Fibroblast of pulmonary artery (primary cell): ENCODE data around the gene SUMO3.

ENCODE experiments used
- DNase-seq: peaks from one replicate; pipeline ENCODE4 v3.0.0-alpha.2; 2010; ENCODE audit warnings: low read depth
- H3K4me3 ChIP-seq: replicated peaks from 2 replicates; pipeline ENCODE4 v1.5.1; 2011; ENCODE audit warnings: low read depth, mild to moderate bottlenecking, control low read depth, low read length, moderate library complexity
- TF ChIP-seq, protein P1 (sequence below): IDR thresholded peaks from 2 replicates; pipeline ENCODE4 v1.5.1; 2011; ENCODE audit warnings: mild to moderate bottlenecking, control low read depth, low read length, inconsistent platforms; ENCODE audit errors: missing control alignments

Gene SUMO3

DNA sequence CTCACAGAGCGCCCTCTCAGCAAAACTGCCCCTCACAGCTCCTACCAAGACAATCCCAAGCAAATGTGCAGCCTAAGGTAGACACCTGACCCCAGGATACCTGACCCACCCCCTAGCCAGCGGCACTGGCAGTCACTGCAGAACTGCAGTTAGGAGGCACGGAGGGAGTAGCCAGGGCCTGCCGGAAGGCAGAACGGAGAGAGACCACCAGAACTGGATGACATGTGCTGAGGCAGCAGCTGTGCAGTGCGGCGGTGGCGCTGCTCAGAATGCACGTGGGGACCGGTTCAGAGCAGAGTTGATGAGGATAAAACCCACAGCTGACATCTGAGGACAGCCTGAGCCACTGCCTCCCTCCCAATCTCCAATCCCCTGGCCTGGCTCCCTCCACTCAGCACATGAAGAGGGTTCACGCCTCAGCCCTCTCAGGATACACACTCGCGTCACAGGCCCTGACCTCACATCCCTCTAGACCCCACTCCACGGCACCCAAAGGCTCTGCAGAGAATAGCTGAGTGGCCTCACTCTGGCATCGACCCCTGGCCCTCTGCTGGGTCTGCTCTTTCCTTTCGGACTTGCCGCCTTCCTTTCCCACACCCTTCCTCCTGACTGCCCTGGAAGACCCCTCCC is 45.9 kb downstream of the SUMO3 start:
- TF ChIP-seq, protein P1, sequence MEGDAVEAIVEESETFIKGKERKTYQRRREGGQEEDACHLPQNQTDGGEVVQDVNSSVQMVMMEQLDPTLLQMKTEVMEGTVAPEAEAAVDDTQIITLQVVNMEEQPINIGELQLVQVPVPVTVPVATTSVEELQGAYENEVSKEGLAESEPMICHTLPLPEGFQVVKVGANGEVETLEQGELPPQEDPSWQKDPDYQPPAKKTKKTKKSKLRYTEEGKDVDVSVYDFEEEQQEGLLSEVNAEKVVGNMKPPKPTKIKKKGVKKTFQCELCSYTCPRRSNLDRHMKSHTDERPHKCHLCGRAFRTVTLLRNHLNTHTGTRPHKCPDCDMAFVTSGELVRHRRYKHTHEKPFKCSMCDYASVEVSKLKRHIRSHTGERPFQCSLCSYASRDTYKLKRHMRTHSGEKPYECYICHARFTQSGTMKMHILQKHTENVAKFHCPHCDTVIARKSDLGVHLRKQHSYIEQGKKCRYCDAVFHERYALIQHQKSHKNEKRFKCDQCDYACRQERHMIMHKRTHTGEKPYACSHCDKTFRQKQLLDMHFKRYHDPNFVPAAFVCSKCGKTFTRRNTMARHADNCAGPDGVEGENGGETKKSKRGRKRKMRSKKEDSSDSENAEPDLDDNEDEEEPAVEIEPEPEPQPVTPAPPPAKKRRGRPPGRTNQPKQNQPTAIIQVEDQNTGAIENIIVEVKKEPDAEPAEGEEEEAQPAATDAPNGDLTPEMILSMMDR, result no peak
- H3K4me3 ChIP-seq, result no peak overlapping the region
- DNase-seq, result no peak

- TF ChIP-seq, protein P1, result no peak
- DNase-seq, result no peak
- no peak overlapping the region for H3K4me3 ChIP-seq
Measured at GRCh38 chr21:44767834-44768831, 49.7 kb downstream of the SUMO3 start.

DNA sequence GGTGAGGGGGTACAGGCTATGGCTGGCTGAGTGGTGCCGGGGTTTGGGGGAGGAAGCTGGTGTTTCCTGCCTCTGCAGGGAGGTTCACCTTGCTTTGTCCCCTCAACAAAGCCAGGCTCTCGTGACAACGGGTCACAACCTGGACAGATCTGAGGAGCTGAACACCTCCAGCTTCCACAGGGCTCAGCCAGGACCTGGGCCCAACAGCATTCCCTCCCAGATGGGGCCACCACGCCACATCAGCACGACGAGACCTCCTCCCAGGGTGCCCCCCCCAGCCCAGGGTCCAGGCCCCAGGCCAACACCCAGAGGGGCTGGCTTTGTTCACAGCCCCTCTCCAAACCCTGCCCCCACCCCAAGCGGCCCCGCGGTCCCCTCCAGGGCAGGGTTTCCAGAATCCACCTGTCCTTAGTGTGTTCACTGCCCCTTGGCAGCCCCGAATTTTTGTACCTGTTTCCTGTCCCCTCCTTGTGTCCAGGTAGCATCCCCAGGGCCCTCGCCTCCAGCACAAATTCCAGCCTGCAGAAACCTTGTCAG is 51.0 kb downstream of the SUMO3 start:
- TF ChIP-seq, protein P1, result no peak
- H3K4me3 ChIP-seq, result no peak overlapping the region
- DNase-seq, result no peak

GRCh38 chr21:44766014-44766817 is 51.6 kb downstream of the SUMO3 start:
- H3K4me3 ChIP-seq, result no peak overlapping the region
- TF ChIP-seq, protein P1, result no peak
- no peak for DNase-seq

- no peak for DNase-seq
- TF ChIP-seq, protein P1, result no peak
- H3K4me3 ChIP-seq, result no peak overlapping the region
Measured at GRCh38 chr21:44765231-44766013, 52.4 kb downstream of the SUMO3 start.
